GM12878 (cell line): ENCODE results near the gene RPS2. TPM values are rescaled to one million over a fixed set of nuclear protein-coding genes. Genes with fewer than 3 reads are reported as not detected.

Experiments
- ATAC-seq: fragments of 200-7000 bp; cut with Tn5 transposase; 3 replicates; pipeline ENCODE4 v1.9.1; 2020; ENCODE audit warnings: mild to moderate bottlenecking, moderate library complexity
- BruUV-seq: library from RNA; stranded (reverse); fragments of 400-500 nt; replicated peaks from 2 replicates; lab custom pipeline; 2021; lab: Mats Ljungman, UMichigan
- CTCF ChIA-PET: fragments of 300-600 bp; sonication (Branson Sonifier 250); formaldehyde crosslinking; extraction: SDS; loops from one replicate; lab custom pipeline; 2021; ENCODE audit warnings: inconsistent platforms; lab: Yijun Ruan, JAX
- POLR2A ChIA-PET: fragments of 350-600 bp; formaldehyde crosslinking; extraction: SDS; loops from one replicate; lab custom pipeline; 2021; ENCODE audit warnings: inconsistent platforms; lab: Charles Lee
- RAD21 ChIA-PET: fragments of 300-600 bp; sonication (Branson Sonifier 250); formaldehyde crosslinking; loops from one replicate; lab custom pipeline; 2023; ENCODE audit warnings: antibody characterized with exemption; ENCODE audit not compliant: unreplicated experiment; lab: Charles Lee
- SMC1A ChIA-PET: fragments of 300-600 bp; sonication (Branson Sonifier 250); formaldehyde crosslinking; loops from one replicate; lab custom pipeline; 2023; ENCODE audit not compliant: unreplicated experiment, uncharacterized antibody; lab: Charles Lee
- DNase-seq: peaks from one replicate; pipeline ENCODE4 v3.0.0-alpha.2; 2011; ENCODE audit warnings: low read depth, low spot score
- FAIRE-seq: peaks from 3 replicates; lab custom pipeline; 2011; peaks lifted over from hg19 to GRCh38; lab: Jason Lieb, UNC
- H2AFZ ChIP-seq: 2 replicates; pipeline ENCODE4 v1.6.0; 2011; ENCODE audit warnings: low read depth, low read length, control low read depth; ENCODE audit not compliant: control insufficient read depth
- H3K27ac ChIP-seq: 2 replicates; pipeline ENCODE4 v1.5.1; 2011; ENCODE audit warnings: control low read depth; ENCODE audit not compliant: control insufficient read depth, insufficient read depth
- H3K27me3 ChIP-seq, 2 experiments: replicated peaks in 1 of 2; 2 replicates each; pipeline versions ENCODE4 v1.6.0 to v1.6.1; 2011; ENCODE audit warnings: low read length in 1 of 2; ENCODE audit not compliant: control insufficient read depth in 2 of 2, insufficient read depth in 2 of 2
- H3K36me3 ChIP-seq, 2 experiments: 2 replicates each; pipeline ENCODE4 v1.5.1; 2011; ENCODE audit warnings: low read length in 1 of 2; ENCODE audit not compliant: control insufficient read depth in 2 of 2, insufficient read depth in 2 of 2
- H3K4me1 ChIP-seq: 2 replicates; pipeline ENCODE4 v1.6.1; 2011; ENCODE audit warnings: mild to moderate bottlenecking, low read length, moderate library complexity, mixed read lengths; ENCODE audit not compliant: control insufficient read depth, insufficient read depth
- H3K4me2 ChIP-seq: 2 replicates; pipeline ENCODE4 v1.6.0; 2011; ENCODE audit warnings: control low read depth; ENCODE audit not compliant: control insufficient read depth, insufficient read depth
- H3K4me3 ChIP-seq: fragments of 200-600 bp; sonication (generic); 2 replicates; pipeline ENCODE4 v1.5.1; 2016
- H3K79me2 ChIP-seq: 2 replicates; pipeline ENCODE4 v1.6.0; 2011; ENCODE audit warnings: low read length; ENCODE audit not compliant: control insufficient read depth, insufficient read depth
- H3K9ac ChIP-seq: 2 replicates; pipeline ENCODE4 v1.8.0; 2011; ENCODE audit warnings: low read length, control low read depth, mixed read lengths; ENCODE audit not compliant: control insufficient read depth, insufficient read depth
- H3K9me3 ChIP-seq: replicated peaks from 3 replicates; pipeline ENCODE4 v1.5.1; 2011; ENCODE audit warnings: mild to moderate bottlenecking, low read length; ENCODE audit not compliant: control insufficient read depth, insufficient read depth
- H4K20me1 ChIP-seq: 2 replicates; pipeline ENCODE4 v1.6.0; 2011; ENCODE audit not compliant: control insufficient read depth, insufficient read depth
- EGR1 ChIP-seq, 2 experiments: IDR thresholded peaks; 1 replicate in 1 of 2; 2 replicates in 1 of 2; pipeline ENCODE4 v1.6.1; 2011 to 2012; ENCODE audit warnings: low read depth in 2 of 2, low read length in 2 of 2, borderline replicate concordance in 1 of 2, mild to moderate bottlenecking in 1 of 2, moderate library complexity in 1 of 2
- HDGF ChIP-seq: fragments of 450-650 bp; IDR thresholded peaks from 2 replicates; pipeline ENCODE4 v1.6.1; 2016; ENCODE audit warnings: antibody characterized with exemption
- IKZF2 ChIP-seq, 2 experiments: fragments of 450-650 bp; IDR thresholded peaks; 2 replicates each; pipeline ENCODE4 v1.6.1; 2017; ENCODE audit warnings: mild to moderate bottlenecking in 2 of 2, moderate library complexity in 2 of 2
- JUND ChIP-seq: IDR thresholded peaks from 2 replicates; pipeline ENCODE4 v1.6.1; 2012; ENCODE audit warnings: low read depth, mild to moderate bottlenecking, low read length, improper control_type of control experiment, moderate library complexity
- NFYA ChIP-seq: IDR thresholded peaks from 2 replicates; pipeline ENCODE4 v1.6.1; 2011; ENCODE audit warnings: low read depth, mild to moderate bottlenecking, low read length, improper control_type of control experiment, borderline replicate concordance
- NR2C1 ChIP-seq: fragments of 450-650 bp; IDR thresholded peaks from 2 replicates; pipeline ENCODE4 v1.6.1; 2017; ENCODE audit warnings: antibody characterized with exemption, mild to moderate bottlenecking, moderate library complexity
- SREBF1 ChIP-seq: IDR thresholded peaks from 2 replicates; pipeline ENCODE4 v1.6.1; 2012; ENCODE audit warnings: mild to moderate bottlenecking, low read length
- TARDBP ChIP-seq: IDR thresholded peaks from 2 replicates; pipeline ENCODE4 v1.6.1; 2016; ENCODE audit warnings: borderline replicate concordance
- ZNF24 ChIP-seq: fragments of 450-650 bp; IDR thresholded peaks from 2 replicates; pipeline ENCODE4 v1.6.1; 2017; ENCODE audit warnings: antibody characterized with exemption, mild to moderate bottlenecking
- WGBS: methylation state at CpG from one replicate; pipeline ENCODE4 v1.1.6; 2016; ENCODE audit warnings: low lambda C conversion rate; ENCODE audit not compliant: insufficient replicate concordance, insufficient coverage; ENCODE audit errors: missing lambda C conversion rate; 5-methylcytosine and 5-hydroxymethylcytosine counted together
- in situ Hi-C: fragments of 300-500 bp; cut with MboI; formaldehyde crosslinking; loops from 9 replicates; pipeline ENCODE4 v1.14.3; 2018; ENCODE audit warnings: mixed read lengths
- intact Hi-C: fragments of 100-400 bp; cut with micrococcal nuclease; formaldehyde crosslinking; loops from one replicate; pipeline ENCODE4 v1.14.2; 2022; ENCODE audit not compliant: unreplicated experiment
- polyA plus RNA-seq, 11 experiments: library from polyadenylated mRNA; depleted of rRNA in 4 of 11; unstranded in 6 of 11; stranded (reverse) in 5 of 11; fragments of >200 nt; fragmentation: Nextera tagmentation in 4 of 11; fragmentation: Illumina TruSeq in 1 of 11; extraction: Ambion mirVana in 4 of 11; extraction: Trizol in 1 of 11; gene quantifications; 1 replicate in 1 of 11; 2 replicates in 10 of 11; pipeline versions ENCODE4 v1.2.1 to v1.2.3, GENCODE V29; 2011 to 2016; ENCODE audit warnings: inconsistent platforms in 2 of 11, missing spikeins in 2 of 11, low read depth in 1 of 11
- total RNA-seq, 4 experiments: library from RNA; depleted of rRNA in 3 of 4; stranded (reverse); fragments of >200 nt in 3 of 4; fragmentation: Illumina TruSeq in 1 of 4; extraction: Trizol in 1 of 4; gene quantifications; 2 replicates each; pipeline versions ENCODE4 v1.2.1 to v1.2.3, GENCODE V29; 2013 to 2021
- TF ChIP-seq, protein P1 (sequence below): fragments of 450-650 bp; IDR thresholded peaks from 2 replicates; pipeline ENCODE4 v1.6.1; 2017; ENCODE audit warnings: mild to moderate bottlenecking
- TF ChIP-seq, protein P2 (sequence below): fragments of 450-650 bp; IDR thresholded peaks from 2 replicates; pipeline ENCODE4 v1.6.1; 2016; ENCODE audit warnings: mild to moderate bottlenecking
- TF ChIP-seq, protein P3 (sequence below): IDR thresholded peaks from 2 replicates; pipeline ENCODE4 v1.6.1; 2011; ENCODE audit warnings: borderline replicate concordance, low read depth, mild to moderate bottlenecking, moderate library complexity, mixed read lengths, low read length; ENCODE audit not compliant: insufficient read depth; ENCODE audit errors: extremely low read length
- TF ChIP-seq, protein P4 (sequence below): fragments of 450-650 bp; formaldehyde crosslinking; IDR thresholded peaks from 2 replicates; pipeline ENCODE4 v1.4.0; 2022; ENCODE audit warnings: mild to moderate bottlenecking, moderate library complexity

Gene RPS2
- total and polyA plus RNA-seq, 10 of the 15 experiments (the other 5 are each of a cell fraction or from before 2014, with no cell fraction given): 1,295 to 7,121 (median 3,933) TPM

DNA sequence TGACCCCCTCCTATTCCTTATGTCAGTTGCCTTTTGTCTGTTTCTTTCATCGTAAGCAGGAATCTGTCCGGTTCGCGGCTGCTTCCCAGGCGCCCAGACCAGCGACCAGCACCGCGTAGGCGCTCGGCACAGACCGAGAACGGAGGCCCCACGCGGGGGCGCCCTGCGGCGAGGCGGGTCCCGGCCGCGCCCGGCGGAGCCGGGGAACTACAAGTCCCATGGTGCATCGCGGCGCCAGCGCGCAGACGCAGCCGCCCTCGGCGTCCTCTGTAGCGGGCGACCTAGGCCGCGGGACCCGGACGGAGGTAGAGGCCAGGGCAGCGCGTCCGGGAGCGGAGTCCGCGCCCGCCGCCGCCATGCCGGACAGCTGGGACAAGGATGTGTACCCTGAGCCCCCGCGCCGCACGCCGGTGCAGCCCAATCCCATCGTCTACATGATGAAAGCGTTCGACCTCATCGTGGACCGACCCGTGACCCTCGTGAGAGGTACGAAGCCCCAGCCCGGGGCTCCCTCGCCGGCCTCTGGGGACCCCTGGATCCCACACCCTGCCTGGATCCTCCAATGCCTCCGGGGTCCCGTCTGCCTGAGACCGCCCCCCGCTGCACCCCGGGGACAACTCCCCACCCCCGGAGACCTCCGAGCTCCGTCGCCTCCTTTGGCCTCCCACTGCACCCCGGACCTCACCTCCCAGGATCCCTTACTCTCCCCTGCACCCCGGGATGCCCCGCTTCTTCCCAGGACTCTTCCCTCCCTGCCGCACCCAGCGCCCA lies 5.2 kb downstream of the RPS2 start, which contains the start of gene NDUFB10 (continued):
- TF ChIP-seq HDGF: no peak; the same call in 1 of the 2 replicates
- no peak for TF ChIP-seq NFYA
- peak; percentile 62 for TF ChIP-seq SREBF1
- TF ChIP-seq TARDBP: no peak
- peak; percentile 66 for TF ChIP-seq NR2C1
- no peak for TF ChIP-seq JUND
- TF ChIP-seq, protein P1, sequence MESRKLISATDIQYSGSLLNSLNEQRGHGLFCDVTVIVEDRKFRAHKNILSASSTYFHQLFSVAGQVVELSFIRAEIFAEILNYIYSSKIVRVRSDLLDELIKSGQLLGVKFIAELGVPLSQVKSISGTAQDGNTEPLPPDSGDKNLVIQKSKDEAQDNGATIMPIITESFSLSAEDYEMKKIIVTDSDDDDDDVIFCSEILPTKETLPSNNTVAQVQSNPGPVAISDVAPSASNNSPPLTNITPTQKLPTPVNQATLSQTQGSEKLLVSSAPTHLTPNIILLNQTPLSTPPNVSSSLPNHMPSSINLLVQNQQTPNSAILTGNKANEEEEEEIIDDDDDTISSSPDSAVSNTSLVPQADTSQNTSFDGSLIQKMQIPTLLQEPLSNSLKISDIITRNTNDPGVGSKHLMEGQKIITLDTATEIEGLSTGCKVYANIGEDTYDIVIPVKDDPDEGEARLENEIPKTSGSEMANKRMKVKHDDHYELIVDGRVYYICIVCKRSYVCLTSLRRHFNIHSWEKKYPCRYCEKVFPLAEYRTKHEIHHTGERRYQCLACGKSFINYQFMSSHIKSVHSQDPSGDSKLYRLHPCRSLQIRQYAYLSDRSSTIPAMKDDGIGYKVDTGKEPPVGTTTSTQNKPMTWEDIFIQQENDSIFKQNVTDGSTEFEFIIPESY: no peak

DNA sequence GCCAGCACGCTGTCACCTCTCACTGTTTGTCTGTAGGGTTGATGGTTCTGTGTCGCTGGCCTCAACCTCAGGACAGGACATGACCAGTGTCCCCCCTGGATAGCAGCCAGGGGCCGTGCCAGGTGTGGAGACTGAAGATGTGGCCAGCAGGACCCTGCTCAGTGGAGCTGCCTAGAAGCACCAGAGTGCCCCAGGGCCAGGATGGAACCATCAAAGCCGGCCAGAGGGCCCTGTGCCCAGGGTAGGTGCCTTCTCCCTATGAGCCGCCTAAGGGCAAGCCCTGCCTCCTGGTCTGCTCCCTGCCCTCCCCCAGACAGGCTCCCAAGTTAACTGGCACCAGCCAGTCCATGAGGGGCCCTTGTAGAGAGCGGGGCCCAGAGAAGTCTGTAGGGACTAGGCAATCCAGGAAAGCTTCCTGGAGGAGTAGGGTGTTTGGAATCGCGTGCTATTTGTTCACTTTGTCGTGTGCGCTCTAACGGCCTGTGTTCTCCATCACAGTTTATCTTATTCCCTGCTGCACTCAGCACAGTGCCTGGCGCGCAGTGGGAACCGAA lies 5.8 kb downstream of the RPS2 start:
- Histone ChIP-seq H3K79me2 (peaks cover 41% of the 10 kb centered on the region), H3K9ac (peak overlapping the region; percentile 2; the same call in 1 of the 2 replicates), H3K4me3 (no peak overlapping the region; the same call in 1 of the 2 replicates), H3K27ac (no peak overlapping the region), H3K27me3 (no peaks in the 10 kb centered on the region; a peak in 1 of 4 replicates), H3K4me2 (peak overlapping the region; percentile 89), H2AFZ (peak overlapping the region; percentile 95), H3K36me3 (peaks cover 8 to 13% of the 10 kb centered on the region in 2 experiments; a peak in 3 of 4 replicates), H3K4me1 (peaks cover 19% of the 10 kb centered on the region), H3K9me3 (no peaks in the 10 kb centered on the region), H4K20me1 (peaks cover 6% of the 10 kb centered on the region; the same call in 1 of the 2 replicates)
- FAIRE-seq (no peak), ATAC-seq (no peak; the same call in 2 of the 3 replicates), DNase-seq (no peak)
- POLR2A ChIA-PET: interaction anchor here (1.3 to 1.8 kb wide), 3 partner anchors 13 to 23 kb away, joined by 3 to 4 read pairs (median 3); partner anchors contain the start of genes MSRB1, NOXO1 and TBL3
- WGBS: 44% methylated on average over 14 of the region's 14 CpGs
- in situ Hi-C loops (no loop called here), intact Hi-C loops (no loop called here)
- BruUV-seq: no TSS peak
- CTCF ChIA-PET: interaction anchor here (0.9 kb wide), 1 partner anchor 45 kb away, joined by 3 read pairs; no protein-coding TSS in a partner anchor
- SMC1A ChIA-PET: no interaction called here
- RAD21 ChIA-PET: no interaction called here
- TF ChIP-seq EGR1 (IDR thresholded peaks at IDR 0.05; ENCODE audit: borderline replicate concordance in 1 of 2, low read depth in 2 of 2, low read length in 2 of 2) (no peak), IKZF2 (IDR thresholded peaks at IDR 0.05) (no peak), ZNF24 (no peak)
- TF ChIP-seq, protein P2, sequence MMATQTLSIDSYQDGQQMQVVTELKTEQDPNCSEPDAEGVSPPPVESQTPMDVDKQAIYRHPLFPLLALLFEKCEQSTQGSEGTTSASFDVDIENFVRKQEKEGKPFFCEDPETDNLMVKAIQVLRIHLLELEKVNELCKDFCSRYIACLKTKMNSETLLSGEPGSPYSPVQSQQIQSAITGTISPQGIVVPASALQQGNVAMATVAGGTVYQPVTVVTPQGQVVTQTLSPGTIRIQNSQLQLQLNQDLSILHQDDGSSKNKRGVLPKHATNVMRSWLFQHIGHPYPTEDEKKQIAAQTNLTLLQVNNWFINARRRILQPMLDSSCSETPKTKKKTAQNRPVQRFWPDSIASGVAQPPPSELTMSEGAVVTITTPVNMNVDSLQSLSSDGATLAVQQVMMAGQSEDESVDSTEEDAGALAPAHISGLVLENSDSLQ: no peak
- TF ChIP-seq, protein P3, sequence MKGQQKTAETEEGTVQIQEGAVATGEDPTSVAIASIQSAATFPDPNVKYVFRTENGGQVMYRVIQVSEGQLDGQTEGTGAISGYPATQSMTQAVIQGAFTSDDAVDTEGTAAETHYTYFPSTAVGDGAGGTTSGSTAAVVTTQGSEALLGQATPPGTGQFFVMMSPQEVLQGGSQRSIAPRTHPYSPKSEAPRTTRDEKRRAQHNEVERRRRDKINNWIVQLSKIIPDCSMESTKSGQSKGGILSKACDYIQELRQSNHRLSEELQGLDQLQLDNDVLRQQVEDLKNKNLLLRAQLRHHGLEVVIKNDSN: no peak
- TF ChIP-seq, protein P4, sequence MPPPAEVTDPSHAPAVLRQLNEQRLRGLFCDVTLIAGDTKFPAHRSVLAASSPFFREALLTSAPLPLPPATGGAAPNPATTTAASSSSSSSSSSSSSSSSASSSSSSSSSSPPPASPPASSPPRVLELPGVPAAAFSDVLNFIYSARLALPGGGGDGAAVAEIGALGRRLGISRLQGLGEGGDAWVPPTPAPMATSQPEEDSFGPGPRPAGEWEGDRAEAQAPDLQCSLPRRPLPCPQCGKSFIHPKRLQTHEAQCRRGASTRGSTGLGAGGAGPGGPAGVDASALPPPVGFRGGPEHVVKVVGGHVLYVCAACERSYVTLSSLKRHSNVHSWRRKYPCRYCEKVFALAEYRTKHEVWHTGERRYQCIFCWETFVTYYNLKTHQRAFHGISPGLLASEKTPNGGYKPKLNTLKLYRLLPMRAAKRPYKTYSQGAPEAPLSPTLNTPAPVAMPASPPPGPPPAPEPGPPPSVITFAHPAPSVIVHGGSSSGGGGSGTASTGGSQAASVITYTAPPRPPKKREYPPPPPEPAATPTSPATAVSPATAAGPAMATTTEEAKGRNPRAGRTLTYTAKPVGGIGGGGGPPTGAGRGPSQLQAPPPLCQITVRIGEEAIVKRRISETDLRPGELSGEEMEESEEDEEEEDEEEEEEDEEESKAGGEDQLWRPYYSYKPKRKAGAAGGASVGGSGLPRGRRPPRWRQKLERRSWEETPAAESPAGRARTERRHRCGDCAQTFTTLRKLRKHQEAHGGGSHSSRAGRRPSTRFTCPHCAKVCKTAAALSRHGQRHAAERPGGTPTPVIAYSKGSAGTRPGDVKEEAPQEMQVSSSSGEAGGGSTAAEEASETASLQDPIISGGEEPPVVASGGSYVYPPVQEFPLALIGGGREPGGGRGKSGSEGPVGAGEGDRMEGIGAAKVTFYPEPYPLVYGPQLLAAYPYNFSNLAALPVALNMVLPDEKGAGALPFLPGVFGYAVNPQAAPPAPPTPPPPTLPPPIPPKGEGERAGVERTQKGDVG (CRISPR knock-in tag): no peak
